ENCODE measurements around the gene NSD2. TPM values are rescaled to one million over a fixed set of nuclear protein-coding genes. Genes with fewer than 3 reads are reported as not detected.
"Not testable (repeated sequence)": the region's sequence is repeated elsewhere in the genome, so short reads cannot be mapped to it uniquely, and the experiment has no call there.

NSD2 gene
- total RNA-seq, 1 donor from 2014 or later, result 43.4 TPM

GRCh38 chr4:1832690-1833089 lies 38.5 kb upstream of the NSD2 start:
- FAIRE-seq, result no peak
- no peaks in the 10 kb centered on the region for H3K27me3 ChIP-seq (ENCODE audit: control insufficient read depth, insufficient read depth, low read length)
- no peak for TF ChIP-seq CTCF (IDR thresholded peaks at IDR 0.05; ENCODE audit: insufficient read depth, low read length, severe bottlenecking)
- no peak overlapping the region for H3K4me3 ChIP-seq (ENCODE audit: low read depth, low read length)
- H3K36me3 ChIP-seq (ENCODE audit: control insufficient read depth, insufficient read depth, low read length), result peaks cover 37% of the 10 kb centered on the region
- no peak for DNase-seq (ENCODE audit: low read depth)

- no peak for DNase-seq (ENCODE audit: low read depth)
- no peak for FAIRE-seq
- no peaks in the 10 kb centered on the region for H3K27me3 ChIP-seq (ENCODE audit: control insufficient read depth, insufficient read depth, low read length)
- H3K36me3 ChIP-seq (ENCODE audit: control insufficient read depth, insufficient read depth, low read length), result peaks cover 39% of the 10 kb centered on the region
- H3K4me3 ChIP-seq (ENCODE audit: low read depth, low read length), result no peak overlapping the region
- TF ChIP-seq CTCF (IDR thresholded peaks at IDR 0.05; ENCODE audit: insufficient read depth, low read length, severe bottlenecking), result no peak
These were observed 37.7 kb upstream of the NSD2 start for GRCh38 chr4:1833307-1834046.

GRCh38 chr4:1834047-1834775 lies 37.0 kb upstream of the NSD2 start:
- H3K36me3 ChIP-seq (ENCODE audit: control insufficient read depth, insufficient read depth, low read length), result peaks cover 43% of the 10 kb centered on the region
- DNase-seq (ENCODE audit: low read depth) (no peak), FAIRE-seq (no peak)
- no peak for TF ChIP-seq CTCF (IDR thresholded peaks at IDR 0.05; ENCODE audit: insufficient read depth, low read length, severe bottlenecking)
- H3K27me3 ChIP-seq (ENCODE audit: control insufficient read depth, insufficient read depth, low read length), result no peaks in the 10 kb centered on the region
- H3K4me3 ChIP-seq (ENCODE audit: low read depth, low read length), result no peak overlapping the region

- not testable (repeated sequence) for H3K4me3 ChIP-seq (ENCODE audit: low read depth, low read length); H3K27me3 ChIP-seq (ENCODE audit: control insufficient read depth, insufficient read depth, low read length); DNase-seq (ENCODE audit: low read depth); FAIRE-seq
- H3K36me3 ChIP-seq (ENCODE audit: control insufficient read depth, insufficient read depth, low read length), result peaks cover 47% of the 10 kb centered on the region
These were observed 35.4 kb upstream of the NSD2 start for GRCh38 chr4:1835836-1836235.

- no peak overlapping the region for H3K4me3 ChIP-seq (ENCODE audit: low read depth, low read length)
- no peak for TF ChIP-seq CTCF (IDR thresholded peaks at IDR 0.05; ENCODE audit: insufficient read depth, low read length, severe bottlenecking)
- FAIRE-seq (no peak), DNase-seq (ENCODE audit: low read depth) (no peak)
- H3K27me3 ChIP-seq (ENCODE audit: control insufficient read depth, insufficient read depth, low read length), result no peaks in the 10 kb centered on the region
- peaks cover 46% of the 10 kb centered on the region for H3K36me3 ChIP-seq (ENCODE audit: control insufficient read depth, insufficient read depth, low read length)
These were observed 34.5 kb upstream of the NSD2 start for GRCh38 chr4:1836650-1837049.

GRCh38 chr4:1837069-1837468 lies 34.1 kb upstream of the NSD2 start:
- FAIRE-seq (no peak), DNase-seq (ENCODE audit: low read depth) (no peak)
- Histone ChIP-seq H3K27me3 (ENCODE audit: control insufficient read depth, insufficient read depth, low read length) (no peaks in the 10 kb centered on the region), H3K4me3 (ENCODE audit: low read depth, low read length) (no peak overlapping the region), H3K36me3 (ENCODE audit: control insufficient read depth, insufficient read depth, low read length) (peaks cover 44% of the 10 kb centered on the region)
- TF ChIP-seq CTCF (IDR thresholded peaks at IDR 0.05; ENCODE audit: insufficient read depth, low read length, severe bottlenecking), result no peak

All from bronchial epithelial cell (primary cell).